PC-9 (cell line): ENCODE data around the gene CST5. TPM values are rescaled to one million over a fixed set of nuclear protein-coding genes. Genes with fewer than 3 reads are reported as not detected.

ENCODE experiments used
- BruUV-seq: library from RNA; stranded (reverse); fragments of 400-500 nt; replicated peaks from 2 replicates; lab custom pipeline; 2021; lab: Mats Ljungman, UMichigan
- CTCF ChIA-PET: fragments of 300-600 bp; sonication (Branson Sonifier 250); formaldehyde crosslinking; loops from one replicate; lab custom pipeline; 2022; ENCODE audit warnings: antibody characterized with exemption; lab: Charles Lee
- POLR2A ChIA-PET: fragments of 300-600 bp; sonication (Branson Sonifier 250); formaldehyde crosslinking; loops from one replicate; lab custom pipeline; 2022; ENCODE audit warnings: antibody characterized with exemption; ENCODE audit not compliant: unreplicated experiment; lab: Charles Lee
- DNase-seq, 2 experiments: peaks; one replicate each; pipeline versions ENCODE4 v3.0.0 to v3.0.0-alpha.2; 2015 to 2022; ENCODE audit warnings: mixed read lengths in 1 of 2
- H2AFZ ChIP-seq: fragments of 200-600 bp; sonication (generic); 2 replicates; pipeline ENCODE4 v1.8.1; 2017; ENCODE audit warnings: antibody characterized with exemption
- H3F3A ChIP-seq: fragments of 200-600 bp; sonication (generic); 2 replicates; pipeline ENCODE4 v1.8.1; 2017; ENCODE audit warnings: antibody characterized with exemption, mild to moderate bottlenecking, low read depth; ENCODE audit not compliant: insufficient read depth
- H3K27ac ChIP-seq: fragments of 200-600 bp; sonication (generic); 2 replicates; pipeline ENCODE4 v1.6.1; 2016; ENCODE audit warnings: mixed run types
- H3K27me3 ChIP-seq: fragments of 200-600 bp; sonication (generic); 2 replicates; pipeline ENCODE4 v1.6.1; 2016; ENCODE audit warnings: low read depth, mixed run types; ENCODE audit not compliant: insufficient read depth
- H3K36me3 ChIP-seq: fragments of 200-600 bp; sonication (generic); 2 replicates; pipeline ENCODE4 v1.6.1; 2016; ENCODE audit warnings: low read depth, mixed run types
- H3K4me1 ChIP-seq: fragments of 200-600 bp; sonication (generic); replicated peaks from 2 replicates; pipeline ENCODE4 v1.6.1; 2016; ENCODE audit warnings: mixed run types; ENCODE audit not compliant: insufficient read depth
- H3K4me2 ChIP-seq: fragments of 200-600 bp; sonication (generic); 2 replicates; pipeline ENCODE4 v1.6.1; 2017; ENCODE audit warnings: mixed run types
- H3K4me3 ChIP-seq: fragments of 200-600 bp; sonication (generic); 2 replicates; pipeline ENCODE4 v1.6.1; 2016; ENCODE audit warnings: mixed run types
- H3K79me2 ChIP-seq: fragments of 200-600 bp; sonication (generic); 2 replicates; pipeline ENCODE4 v1.6.1; 2017; ENCODE audit warnings: low read depth, mixed run types
- H3K9me2 ChIP-seq: fragments of 200-600 bp; sonication (generic); 2 replicates; pipeline ENCODE4 v1.8.1; 2017; ENCODE audit warnings: mild to moderate bottlenecking; ENCODE audit not compliant: insufficient read depth
- H3K9me3 ChIP-seq: fragments of 200-600 bp; sonication (generic); 2 replicates; pipeline ENCODE4 v1.8.1; 2016; ENCODE audit warnings: low read depth; ENCODE audit not compliant: insufficient read depth
- H4K20me1 ChIP-seq: fragments of 200-600 bp; sonication (generic); 2 replicates; pipeline ENCODE4 v1.8.1; 2017; ENCODE audit not compliant: insufficient read depth
- intact Hi-C: fragments of 100-400 bp; cut with micrococcal nuclease; formaldehyde crosslinking; loops from one replicate; pipeline ENCODE4 v1.10.0; 2022; ENCODE audit not compliant: unreplicated experiment
- total RNA-seq: library from RNA; stranded (reverse); gene quantifications from 2 replicates; pipeline ENCODE4 v1.2.3, GENCODE V29; 2021
- TF ChIP-seq, protein P1 (sequence below): fragments of 200-600 bp; sonication (generic); conservative IDR thresholded peaks from 2 replicates; pipeline ENCODE4 v1.6.1; 2017; ENCODE audit warnings: mixed run types, antibody characterized with exemption, mild to moderate bottlenecking, moderate library complexity

The CST5 gene
- total RNA-seq, 1 experiment from 2014 or later = 2.2 TPM

DNA sequence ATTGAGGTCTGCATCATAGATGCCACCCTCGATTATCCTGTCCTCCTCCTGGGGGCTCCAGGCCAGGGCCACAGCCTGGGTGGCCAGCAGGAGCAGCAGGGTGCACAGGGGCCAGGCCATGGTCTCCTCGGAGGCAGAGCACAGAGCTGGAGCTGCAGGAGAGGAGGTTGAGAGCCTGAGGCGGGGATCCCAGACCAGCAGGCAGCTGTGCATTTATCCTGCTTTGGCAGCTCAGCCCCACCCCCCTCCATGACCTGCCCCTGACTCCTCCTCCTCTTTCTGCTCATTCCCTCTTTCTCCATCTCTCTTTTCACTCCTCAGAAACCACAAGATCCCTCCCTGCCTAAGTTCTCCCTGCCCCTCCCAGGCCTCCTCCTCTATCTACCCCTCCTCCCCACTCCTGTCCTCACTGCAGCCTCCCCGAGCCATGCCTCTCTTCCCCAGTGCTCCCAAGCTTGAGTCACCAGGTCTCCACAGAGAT, 53.0 kb downstream of the CST5 start, which contains the start of gene CST2:
Gene CST2 (minus strand): TSS at position 189 of the 481 bp plus-strand sequence. CDS start 69 bp downstream, at position 120.
- no peaks in the 10 kb centered on the region for H3K9me3 ChIP-seq
- H3K4me3 ChIP-seq = no peak within 1 kb of the TSS
- intact Hi-C loops = loop anchor here (2.0 kb wide), 1 partner anchor 54 kb away; no protein-coding TSS in a partner anchor
- TF ChIP-seq, protein P1, sequence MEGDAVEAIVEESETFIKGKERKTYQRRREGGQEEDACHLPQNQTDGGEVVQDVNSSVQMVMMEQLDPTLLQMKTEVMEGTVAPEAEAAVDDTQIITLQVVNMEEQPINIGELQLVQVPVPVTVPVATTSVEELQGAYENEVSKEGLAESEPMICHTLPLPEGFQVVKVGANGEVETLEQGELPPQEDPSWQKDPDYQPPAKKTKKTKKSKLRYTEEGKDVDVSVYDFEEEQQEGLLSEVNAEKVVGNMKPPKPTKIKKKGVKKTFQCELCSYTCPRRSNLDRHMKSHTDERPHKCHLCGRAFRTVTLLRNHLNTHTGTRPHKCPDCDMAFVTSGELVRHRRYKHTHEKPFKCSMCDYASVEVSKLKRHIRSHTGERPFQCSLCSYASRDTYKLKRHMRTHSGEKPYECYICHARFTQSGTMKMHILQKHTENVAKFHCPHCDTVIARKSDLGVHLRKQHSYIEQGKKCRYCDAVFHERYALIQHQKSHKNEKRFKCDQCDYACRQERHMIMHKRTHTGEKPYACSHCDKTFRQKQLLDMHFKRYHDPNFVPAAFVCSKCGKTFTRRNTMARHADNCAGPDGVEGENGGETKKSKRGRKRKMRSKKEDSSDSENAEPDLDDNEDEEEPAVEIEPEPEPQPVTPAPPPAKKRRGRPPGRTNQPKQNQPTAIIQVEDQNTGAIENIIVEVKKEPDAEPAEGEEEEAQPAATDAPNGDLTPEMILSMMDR = no peak
- POLR2A ChIA-PET = no interaction called here
- no peaks in the 10 kb centered on the region for H4K20me1 ChIP-seq
- peak within 1 kb of the TSS; percentile 21 for H3K4me2 ChIP-seq
- H3K27ac ChIP-seq = peak within 1 kb of the TSS; percentile 42
- no peak within 1 kb of the TSS for H2AFZ ChIP-seq
- H3K9me2 ChIP-seq = no peaks in the 10 kb centered on the region
- H3K36me3 ChIP-seq = no peaks in the 10 kb centered on the region
- no TSS peak for BruUV-seq
- CTCF ChIA-PET = interaction anchor here (0.6 kb wide), 1 partner anchor 27 kb away, joined by 3 read pairs; no protein-coding TSS in a partner anchor
- peak; percentile 59 to 67 for DNase-seq
- H3K79me2 ChIP-seq = no peaks in the 10 kb centered on the region
- no peaks in the 10 kb centered on the region for H3K27me3 ChIP-seq
- peaks cover 32% of the 10 kb centered on the region for H3K4me1 ChIP-seq
- H3F3A ChIP-seq = peaks cover 13% of the 10 kb centered on the region; the same call in 1 of the 2 replicates

Other genes starting within 250 kb of the CST5 start
- 262 and 355 TPM in 2 replicates for gene CST3, start 241.8 kb downstream of the CST5 start, total RNA-seq
- gene CST4, start 190.7 kb downstream of the CST5 start, total RNA-seq = 0.78 TPM in 1 of 2 replicates, not detected in the other
- gene CST1, start 128.8 kb downstream of the CST5 start, total RNA-seq = 0.76 TPM in 1 of 2 replicates, not detected in the other
- not detected in 2 replicates for gene CST2, start 53.0 kb downstream of the CST5 start, total RNA-seq
- gene GGTLC1, start 109.0 kb upstream of the CST5 start, total RNA-seq = 0.43 and 0.63 TPM in 2 replicates